HG03280 (cell line): Measurements from ENCODE around the gene GPBP1.
"Not testable (repeated sequence)": the region's sequence is repeated elsewhere in the genome, so short reads cannot be mapped to it uniquely, and the experiment has no call there.

Experiments
- ATAC-seq: cut with Tn5 transposase; IDR thresholded peaks from one replicate; pipeline ENCODE4 v1.9.1; 2021; ENCODE audit warnings: mild to moderate bottlenecking, moderate library complexity; ENCODE audit not compliant: unreplicated experiment

GPBP1 gene

GRCh38 chr5:57176350-57176857 lies 2.5 kb downstream of the GPBP1 start:
- no peak for ATAC-seq

GRCh38 chr5:57177479-57178156 lies 3.8 kb downstream of the GPBP1 start:
- no peak for ATAC-seq

- not testable (repeated sequence) for ATAC-seq
These were observed 4.4 kb downstream of the GPBP1 start for GRCh38 chr5:57178238-57178637.

GRCh38 chr5:57179262-57180200 lies 5.7 kb downstream of the GPBP1 start:
- ATAC-seq = no peak

- no peak for ATAC-seq
These were observed 7.3 kb downstream of the GPBP1 start for GRCh38 chr5:57181154-57181553.

GRCh38 chr5:57184322-57184721 lies 10.5 kb downstream of the GPBP1 start:
- ATAC-seq = no peak

GRCh38 chr5:57185313-57185712 lies 11.5 kb downstream of the GPBP1 start:
- no peak for ATAC-seq

- no peak for ATAC-seq
These were observed 12.3 kb downstream of the GPBP1 start for GRCh38 chr5:57186194-57186593.

- ATAC-seq = not testable (repeated sequence)
These were observed 14.1 kb downstream of the GPBP1 start for GRCh38 chr5:57187977-57188376.

GRCh38 chr5:57189515-57189914 lies 15.7 kb downstream of the GPBP1 start:
- ATAC-seq = no peak

GRCh38 chr5:57190593-57190992 lies 16.7 kb downstream of the GPBP1 start:
- no peak for ATAC-seq

GRCh38 chr5:57191163-57191562 lies 17.3 kb downstream of the GPBP1 start:
- no peak for ATAC-seq

- ATAC-seq = no peak
These were observed 18.1 kb downstream of the GPBP1 start for GRCh38 chr5:57191986-57192385.

- ATAC-seq = not testable (repeated sequence)
These were observed 19.0 kb downstream of the GPBP1 start for GRCh38 chr5:57192832-57193231.

- no peak for ATAC-seq
These were observed 20.0 kb downstream of the GPBP1 start for GRCh38 chr5:57193757-57194413.

- ATAC-seq = no peak
These were observed 20.8 kb downstream of the GPBP1 start for GRCh38 chr5:57194653-57195052.

GRCh38 chr5:57195060-57195459 lies 21.2 kb downstream of the GPBP1 start:
- no peak for ATAC-seq

GRCh38 chr5:57199866-57200265 lies 26.0 kb downstream of the GPBP1 start:
- no peak for ATAC-seq

GRCh38 chr5:57202811-57203210 lies 29.0 kb downstream of the GPBP1 start:
- ATAC-seq = no peak

- no peak for ATAC-seq
These were observed 33.3 kb downstream of the GPBP1 start for GRCh38 chr5:57207007-57207653.

- no peak for ATAC-seq
These were observed 33.8 kb downstream of the GPBP1 start for GRCh38 chr5:57207681-57208080.
